ENCODE measurements around the gene TCEA3.
A peak's percentile ranks its signal among the peaks of the same experiment; 100 is the strongest.

TCEA3 gene

GRCh38 chr1:23446661-23447310 is 22.2 kb upstream of the TCEA3 start:
- DNase-seq, result no peak

GRCh38 chr1:23444596-23445390 is 20.2 kb upstream of the TCEA3 start:
- DNase-seq, result no peak

DNA sequence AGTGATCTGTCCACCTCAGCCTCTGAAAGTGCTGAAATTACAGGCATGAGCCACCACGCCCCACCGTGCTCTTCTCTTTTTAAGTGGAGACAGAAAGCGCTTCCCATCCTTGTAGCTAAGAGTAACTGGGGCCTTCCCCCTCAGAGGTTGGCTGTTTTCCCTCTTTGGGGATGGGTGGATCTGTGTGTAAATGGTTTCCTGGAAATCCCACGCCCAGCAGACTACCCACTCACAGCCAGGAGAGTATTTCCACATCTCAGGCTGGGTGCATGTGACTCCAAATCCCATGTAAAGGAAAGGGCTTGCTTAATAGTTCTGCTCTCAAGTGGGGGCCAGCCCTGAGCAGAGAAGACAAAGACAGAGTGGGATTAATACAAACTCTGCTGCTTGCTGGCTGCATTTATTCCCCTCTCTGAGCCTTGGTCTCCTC is 19.6 kb upstream of the TCEA3 start:
- DNase-seq, result peak; percentile 31

DNA sequence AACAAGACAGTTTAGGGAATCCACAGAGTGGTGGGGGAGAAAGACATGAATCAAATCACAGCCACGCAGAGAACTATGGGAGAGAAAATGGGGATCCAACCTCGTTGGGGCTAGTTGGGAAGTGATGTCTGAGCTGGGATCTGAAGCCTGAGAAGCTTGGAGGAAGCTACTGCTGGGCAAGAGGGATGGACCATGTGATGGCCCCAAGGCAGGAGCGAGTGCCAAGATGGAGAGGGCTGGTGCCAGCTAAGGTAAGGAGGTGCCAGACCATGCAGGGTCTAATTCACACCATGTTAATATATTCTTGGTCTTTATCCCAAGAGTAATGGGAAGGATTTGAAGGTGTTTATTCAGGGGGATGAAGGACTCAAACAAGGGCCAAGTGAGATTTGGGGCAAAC is 18.2 kb upstream of the TCEA3 start:
- DNase-seq, result no peak

- DNase-seq, result no peak
These were observed 17.0 kb upstream of the TCEA3 start for GRCh38 chr1:23441446-23442148.

- DNase-seq, result no peak
These were observed 14.0 kb upstream of the TCEA3 start for GRCh38 chr1:23438545-23438944.

GRCh38 chr1:23437355-23437664 is 12.8 kb upstream of the TCEA3 start:
- DNase-seq, result no peak

DNA sequence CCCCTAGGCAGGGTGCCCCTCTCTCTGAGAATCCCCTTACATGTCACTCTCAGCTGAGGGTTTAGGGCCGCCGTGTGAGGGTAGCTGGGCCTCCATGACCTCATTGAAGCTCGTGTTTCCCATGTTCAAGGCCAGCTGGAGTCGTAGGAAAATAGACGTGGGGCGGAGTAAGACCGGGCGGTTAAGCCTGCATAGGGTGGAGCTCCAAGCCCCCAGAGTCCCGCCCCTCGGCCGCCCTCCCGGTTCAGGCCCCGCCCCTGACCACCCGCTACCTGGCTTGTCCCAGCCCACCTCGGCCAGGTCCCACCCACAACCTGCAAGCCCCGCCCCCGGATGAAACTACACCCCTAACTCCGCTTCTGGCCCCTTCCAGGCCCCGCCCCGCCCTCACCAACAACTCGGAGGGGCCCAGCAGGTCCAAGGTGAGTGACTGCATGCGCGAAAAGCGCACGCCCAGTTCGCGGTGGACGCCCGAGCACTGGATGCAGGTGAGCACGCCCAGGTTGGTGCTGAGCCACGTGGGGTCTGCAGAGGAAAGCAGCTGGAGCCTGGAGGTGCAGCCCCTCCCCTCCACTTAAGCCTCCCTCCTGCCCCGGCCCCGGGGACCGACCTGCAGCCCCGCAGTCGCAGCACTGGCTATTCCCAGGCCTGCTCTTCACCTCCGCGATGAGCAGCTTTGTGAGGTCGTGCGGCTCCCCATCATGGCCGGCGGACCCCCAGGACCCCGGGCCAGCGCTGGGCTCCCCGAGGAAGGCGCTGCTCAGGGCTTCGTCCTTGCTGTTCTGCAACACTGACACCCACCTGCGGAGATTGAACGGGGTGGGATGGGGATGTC is 12.2 kb upstream of the TCEA3 start:
- no peak for DNase-seq

DNA sequence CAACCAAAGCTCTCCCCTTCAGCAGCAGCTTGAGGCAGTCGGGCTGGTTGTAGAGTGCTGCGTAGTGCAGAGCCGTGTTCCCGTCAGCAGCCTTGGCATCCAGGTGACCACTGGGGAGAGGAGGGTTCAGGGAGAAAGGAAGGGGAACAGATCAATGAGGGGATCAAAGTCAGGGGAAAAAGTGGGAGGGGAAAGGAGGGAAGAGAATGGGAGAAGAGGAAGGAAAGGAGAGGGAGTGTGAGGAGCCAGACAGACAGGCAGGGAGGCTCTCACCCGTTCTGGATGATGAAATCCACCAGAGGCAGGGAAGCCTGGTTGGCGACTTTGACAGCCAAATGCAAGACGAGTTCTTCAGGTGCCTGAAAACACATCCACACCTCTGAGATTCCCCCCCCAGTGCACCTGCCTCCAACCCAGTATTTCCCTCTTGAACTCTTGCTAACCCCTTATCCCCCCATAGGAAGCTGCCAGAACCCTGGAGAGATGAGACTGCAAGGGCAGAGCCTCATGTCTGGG is 9.8 kb upstream of the TCEA3 start:
- DNase-seq, result no peak

GRCh38 chr1:23433122-23433521 is 8.6 kb upstream of the TCEA3 start:
- DNase-seq, result no peak

- no peak for DNase-seq
These were observed 6.9 kb upstream of the TCEA3 start for GRCh38 chr1:23431431-23431830.

DNA sequence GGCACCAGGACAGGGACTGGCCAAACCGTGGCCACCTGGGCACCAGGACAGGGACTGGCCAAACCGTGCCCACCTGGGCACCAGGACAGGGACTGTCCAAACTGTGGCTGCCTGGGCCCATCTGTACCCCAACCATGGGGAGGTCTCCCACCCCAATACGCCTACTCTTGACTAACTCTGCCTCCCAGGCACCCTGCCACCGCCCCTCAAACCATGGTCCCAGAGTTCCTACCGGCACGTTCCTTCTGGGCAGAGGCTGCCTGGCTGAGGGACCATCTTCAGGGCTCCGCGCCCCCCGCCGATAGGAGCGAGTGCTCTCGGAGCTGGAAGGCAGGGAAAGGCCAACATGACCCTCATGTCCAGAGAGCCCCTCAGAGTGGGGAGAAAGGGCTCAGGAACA is 6.3 kb upstream of the TCEA3 start:
- DNase-seq, result no peak

- DNase-seq, result no peak
These were observed 3.8 kb upstream of the TCEA3 start for GRCh38 chr1:23428136-23428905.

GRCh38 chr1:23427550-23427949 is 3.0 kb upstream of the TCEA3 start:
- no peak for DNase-seq

DNA sequence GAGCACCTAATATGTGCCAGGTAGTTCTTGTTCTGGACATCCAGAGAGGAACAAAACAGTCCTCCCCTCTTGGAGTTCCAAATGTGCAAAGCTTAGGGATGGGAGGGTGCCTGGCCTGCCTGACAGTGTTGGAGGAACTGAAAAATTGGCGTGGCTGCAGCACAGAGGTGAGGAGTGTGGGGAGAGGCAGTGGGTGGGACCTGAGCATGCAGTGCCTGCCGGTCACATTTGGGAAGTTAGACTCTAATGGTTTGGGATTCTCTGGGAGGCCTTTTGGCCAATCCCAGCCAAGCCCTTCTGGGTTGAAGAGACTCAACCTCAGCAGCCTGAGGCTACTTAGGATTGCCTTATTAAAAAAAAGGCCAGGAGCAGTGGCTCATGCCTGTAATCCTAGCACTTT is 2.3 kb upstream of the TCEA3 start:
- no peak for DNase-seq

DNA sequence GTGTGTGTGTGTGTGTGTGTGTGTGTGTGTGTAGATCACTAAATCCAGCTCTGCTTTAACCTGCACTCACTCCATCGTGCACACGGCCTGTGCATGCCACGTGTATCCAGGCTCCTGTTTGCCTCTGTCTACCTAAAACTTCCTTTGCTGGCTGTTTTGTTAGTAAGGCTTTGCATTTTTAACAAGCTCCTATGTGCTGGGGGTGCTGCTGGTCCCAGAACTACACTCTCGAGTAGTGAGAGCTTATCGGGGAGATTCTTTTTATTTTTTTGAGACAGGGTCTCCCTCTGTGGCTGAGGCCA is 596 bp upstream of the TCEA3 start:
- no peak for DNase-seq

- DNase-seq, result no peak
These were observed 894 bp downstream of the TCEA3 start for GRCh38 chr1:23423415-23424292.

GRCh38 chr1:23422941-23423340 is 1.6 kb downstream of the TCEA3 start:
- DNase-seq, result no peak

GRCh38 chr1:23422241-23422877 is 2.2 kb downstream of the TCEA3 start:
- peak; percentile 87 for DNase-seq

GRCh38 chr1:23421753-23422240 is 2.8 kb downstream of the TCEA3 start:
- DNase-seq, result peak; percentile 53

Measured in fibroblast of skin of scalp (primary cell).